Sigmoid colon (tissue), 7 donors: ENCODE measurements around the gene FAM117A. TPM values are rescaled to one million over a fixed set of nuclear protein-coding genes. Genes with fewer than 3 reads are reported as not detected.

Source experiments
- DNase-seq: peaks from one replicate; pipeline ENCODE4 v3.0.0-alpha.2; 2019
- H3K27ac ChIP-seq, 4 donors: fragments of 200-600 bp; sonication (generic); one replicate each; pipeline ENCODE4 v1.5.1; 2016 to 2019; ENCODE audit warnings: mild to moderate bottlenecking in 1 of 4
- H3K27me3 ChIP-seq, 3 donors: fragments of 200-600 bp; sonication (generic); one replicate each; pipeline ENCODE4 v1.5.1; 2019; ENCODE audit warnings: mild to moderate bottlenecking in 1 of 3
- H3K36me3 ChIP-seq, 4 donors: fragments of 200-600 bp; sonication (generic); one replicate each; pipeline ENCODE4 v1.5.1; 2016 to 2019
- H3K4me1 ChIP-seq, 4 donors: fragments of 200-600 bp; sonication (generic); one replicate each; pipeline ENCODE4 v1.5.1; 2017 to 2019
- H3K4me3 ChIP-seq, 4 donors: fragments of 200-600 bp; sonication (generic); one replicate each; pipeline ENCODE4 v1.5.1; 2017 to 2019; ENCODE audit warnings: mild to moderate bottlenecking in 2 of 4, moderate library complexity in 1 of 4
- H3K9me3 ChIP-seq, 4 donors: fragments of 200-600 bp in 3 of 4; sonication (generic) in 3 of 4; one replicate each; pipeline versions ENCODE4 v1.5.1 to v1.6.1; 2013 to 2019
- EP300 ChIP-seq, 4 donors: sonication (generic); formaldehyde crosslinking; IDR thresholded peaks; one replicate each; pipeline ENCODE4 v1.6.1; 2017; ENCODE audit warnings: antibody characterized with exemption in 4 of 4
- POLR2A ChIP-seq, 2 donors: fragments of 450-650 bp; IDR thresholded peaks; one replicate each; pipeline ENCODE4 v1.6.1; 2016; ENCODE audit warnings: antibody characterized with exemption in 2 of 2, mild to moderate bottlenecking in 2 of 2, moderate library complexity in 2 of 2
- POLR2AphosphoS5 ChIP-seq, 4 donors: sonication (generic); formaldehyde crosslinking; IDR thresholded peaks; one replicate each; pipeline ENCODE4 v1.6.1; 2017; ENCODE audit warnings: antibody characterized with exemption in 4 of 4
- WGBS, 2 donors: extraction: QIAGEN DNeasy Blood & Tissue Kit; methylation state at CpG; one replicate each; pipeline ENCODE4 v1.1.7; 2013; 5-methylcytosine and 5-hydroxymethylcytosine counted together
- intact Hi-C: fragments of 100-400 bp; cut with DNase I; formaldehyde crosslinking; loops from one replicate; pipeline ENCODE4 v1.15.1; 2023
- polyA plus RNA-seq, 3 donors: library from polyadenylated mRNA; stranded (reverse); fragments of 200-250 nt; gene quantifications; one replicate each; pipeline ENCODE4 v1.2.3, GENCODE V29; 2013
- total RNA-seq, 4 donors: library from RNA; depleted of rRNA; stranded (reverse); fragments of >200 nt; gene quantifications; one replicate each; pipeline ENCODE4 v1.1.0, GENCODE V29; 2016
- TF ChIP-seq, protein P1 (sequence below), 4 experiments: fragments of 450-650 bp in 3 of 4; fragments of 200-600 bp in 1 of 4; IDR thresholded peaks; one replicate each; pipeline ENCODE4 v1.5.1; 2016 to 2019; ENCODE audit warnings: antibody characterized with exemption in 4 of 4, mild to moderate bottlenecking in 3 of 4, moderate library complexity in 2 of 4
- donor health status: healthy with polysubstance abuse.
- donor health status: Bipolar disorder and iron deficiency.
- donor health status: healthy.

FAM117A gene
- total and polyA plus RNA-seq, 7 donors, result 3.5 to 34.6 (median 15.6) TPM

- Histone ChIP-seq H3K27me3 (no peaks in the 10 kb centered on the region), H3K4me3 (no peak overlapping the region), H3K4me1 (peaks cover 0 to 88% (median 66%) of the 10 kb centered on the region in 4 donors), H3K36me3 (no peaks in the 10 kb centered on the region), H3K27ac (peak overlapping the region; percentile 87 to 94 (median 88)), H3K9me3 (no peaks in the 10 kb centered on the region)
- intact Hi-C loops, result no loop called here
- 42 to 73% methylated on average over 3 of the region's 3 CpGs for WGBS, 2 donors
- DNase-seq, result no peak
- TF ChIP-seq, protein P1, sequence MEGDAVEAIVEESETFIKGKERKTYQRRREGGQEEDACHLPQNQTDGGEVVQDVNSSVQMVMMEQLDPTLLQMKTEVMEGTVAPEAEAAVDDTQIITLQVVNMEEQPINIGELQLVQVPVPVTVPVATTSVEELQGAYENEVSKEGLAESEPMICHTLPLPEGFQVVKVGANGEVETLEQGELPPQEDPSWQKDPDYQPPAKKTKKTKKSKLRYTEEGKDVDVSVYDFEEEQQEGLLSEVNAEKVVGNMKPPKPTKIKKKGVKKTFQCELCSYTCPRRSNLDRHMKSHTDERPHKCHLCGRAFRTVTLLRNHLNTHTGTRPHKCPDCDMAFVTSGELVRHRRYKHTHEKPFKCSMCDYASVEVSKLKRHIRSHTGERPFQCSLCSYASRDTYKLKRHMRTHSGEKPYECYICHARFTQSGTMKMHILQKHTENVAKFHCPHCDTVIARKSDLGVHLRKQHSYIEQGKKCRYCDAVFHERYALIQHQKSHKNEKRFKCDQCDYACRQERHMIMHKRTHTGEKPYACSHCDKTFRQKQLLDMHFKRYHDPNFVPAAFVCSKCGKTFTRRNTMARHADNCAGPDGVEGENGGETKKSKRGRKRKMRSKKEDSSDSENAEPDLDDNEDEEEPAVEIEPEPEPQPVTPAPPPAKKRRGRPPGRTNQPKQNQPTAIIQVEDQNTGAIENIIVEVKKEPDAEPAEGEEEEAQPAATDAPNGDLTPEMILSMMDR (IDR thresholded peaks at IDR 0.05), result no peak
- TF ChIP-seq POLR2A (IDR thresholded peaks at IDR 0.05) (no peak), EP300 (IDR thresholded peaks at IDR 0.05) (no peak), POLR2AphosphoS5 (IDR thresholded peaks at IDR 0.05) (no peak)
Observed at GRCh38 chr17:49741692-49742076, 22.2 kb downstream of the FAM117A start.

- H3K4me1 ChIP-seq, result peaks cover 0 to 86% (median 66%) of the 10 kb centered on the region in 4 donors
- peak; percentile 55 to 78 (median 69) for TF ChIP-seq POLR2AphosphoS5 (IDR thresholded peaks at IDR 0.05)
- TF ChIP-seq EP300 (IDR thresholded peaks at IDR 0.05), result no peak
- no peak overlapping the region for H3K4me3 ChIP-seq
- peak overlapping the region; percentile 87 to 94 (median 88) for H3K27ac ChIP-seq
- 54 to 80% methylated on average over 5 of the region's 5 CpGs for WGBS, 2 donors
- H3K36me3 ChIP-seq, result no peaks in the 10 kb centered on the region
- no peaks in the 10 kb centered on the region for H3K27me3 ChIP-seq
- intact Hi-C loops, result no loop called here
- no peak for DNase-seq
- no peaks in the 10 kb centered on the region for H3K9me3 ChIP-seq
Observed at GRCh38 chr17:49741009-49741691, 22.8 kb downstream of the FAM117A start.

DNA sequence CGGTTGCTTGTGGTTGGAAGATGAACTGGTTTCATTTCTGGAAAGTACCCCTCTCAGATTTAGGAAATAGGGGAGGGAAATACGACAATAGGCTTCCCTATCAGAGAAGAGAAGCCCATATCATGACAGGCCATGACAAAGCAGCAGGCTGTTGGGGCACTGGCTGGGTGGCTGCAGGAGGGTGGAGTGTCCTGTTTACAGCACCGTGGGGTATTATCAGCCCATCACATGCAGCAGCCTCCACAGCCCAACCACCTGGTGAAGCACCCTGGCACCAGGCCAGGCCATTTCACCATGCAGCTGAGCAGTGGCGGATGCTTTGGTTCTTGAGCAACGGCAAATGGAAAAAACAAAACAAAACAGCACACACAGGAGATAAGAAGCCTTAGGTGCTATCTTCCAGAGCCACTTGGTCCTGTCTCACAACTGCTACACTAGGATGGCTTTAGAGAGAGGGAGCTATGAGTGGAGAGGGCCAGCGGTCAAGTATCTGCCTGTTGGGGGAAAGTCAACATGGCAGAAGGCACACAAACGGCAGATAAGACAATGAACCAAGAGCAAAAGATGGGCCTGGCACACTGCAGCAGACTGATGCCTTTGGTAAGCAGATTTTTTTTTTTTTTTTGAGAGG is 24.2 kb downstream of the FAM117A start:
- no peaks in the 10 kb centered on the region for H3K9me3 ChIP-seq
- WGBS, 2 donors, result 34 to 66% methylated on average over 7 of the region's 7 CpGs
- peak overlapping the region; percentile 59 to 94 (median 88) for H3K27ac ChIP-seq
- peaks cover 0 to 80% (median 66%) of the 10 kb centered on the region in 4 donors for H3K4me1 ChIP-seq
- TF ChIP-seq POLR2A (IDR thresholded peaks at IDR 0.05), result no peak
- no peak for TF ChIP-seq EP300 (IDR thresholded peaks at IDR 0.05)
- peak in 3 of 4 donors; percentile 24 to 60 (median 53) for TF ChIP-seq POLR2AphosphoS5 (IDR thresholded peaks at IDR 0.05)
- no peaks in the 10 kb centered on the region for H3K27me3 ChIP-seq
- intact Hi-C loops, result no loop called here
- peak; percentile 93 for DNase-seq
- no peak overlapping the region for H3K4me3 ChIP-seq
- no peaks in the 10 kb centered on the region for H3K36me3 ChIP-seq

GRCh38 chr17:49738456-49739163 is 25.3 kb downstream of the FAM117A start:
- Histone ChIP-seq H3K36me3 (no peaks in the 10 kb centered on the region), H3K27ac (peak overlapping the region; percentile 59 to 94 (median 88)), H3K9me3 (no peaks in the 10 kb centered on the region), H3K27me3 (no peaks in the 10 kb centered on the region), H3K4me1 (peaks cover 0 to 71% (median 63%) of the 10 kb centered on the region in 4 donors), H3K4me3 (no peak overlapping the region)
- no peak for TF ChIP-seq POLR2A (IDR thresholded peaks at IDR 0.05)
- TF ChIP-seq, protein P1 (IDR thresholded peaks at IDR 0.05), result no peak
- TF ChIP-seq POLR2AphosphoS5 (IDR thresholded peaks at IDR 0.05), result no peak
- TF ChIP-seq EP300 (IDR thresholded peaks at IDR 0.05), result no peak
- 76 to 89% methylated on average over 5 of the region's 5 CpGs for WGBS, 2 donors
- DNase-seq, result no peak
- intact Hi-C loops, result no loop called here

GRCh38 chr17:49734515-49735490 is 29.1 kb downstream of the FAM117A start:
- no peak overlapping the region for H3K27ac ChIP-seq
- H3K9me3 ChIP-seq, result no peaks in the 10 kb centered on the region
- intact Hi-C loops, result no loop called here
- H3K4me3 ChIP-seq, result no peak overlapping the region
- H3K27me3 ChIP-seq, result no peaks in the 10 kb centered on the region
- no peak for DNase-seq
- H3K36me3 ChIP-seq, result no peaks in the 10 kb centered on the region
- H3K4me1 ChIP-seq, result peaks cover 0 to 62% (median 47%) of the 10 kb centered on the region in 4 donors
- no peak for TF ChIP-seq EP300 (IDR thresholded peaks at IDR 0.05)
- TF ChIP-seq POLR2AphosphoS5 (IDR thresholded peaks at IDR 0.05), result no peak
- TF ChIP-seq, protein P1 (IDR thresholded peaks at IDR 0.05), result no peak
- 95% methylated on average over 13 of the region's 13 CpGs for WGBS, 2 donors
